Endothelial cell of umbilical vein (primary cell): ENCODE data around the gene SH3BGRL3. TPM values are rescaled to one million over a fixed set of nuclear protein-coding genes. Genes with fewer than 3 reads are reported as not detected.

ENCODE experiments used
- BruUV-seq: library from RNA; stranded (reverse); fragments of 400-500 nt; replicated peaks from 2 replicates; lab custom pipeline; 2021; lab: Mats Ljungman, UMichigan
- CTCF ChIA-PET: fragments of 300-600, 350-600 bp; sonication (Branson Sonifier 250); formaldehyde crosslinking; loops from one replicate; lab custom pipeline; 2021; ENCODE audit warnings: antibody characterized with exemption, inconsistent platforms; lab: Charles Lee
- POLR2A ChIA-PET: fragments of 300-600, 350-600 bp; sonication (Branson Sonifier 250); formaldehyde crosslinking; loops from one replicate; lab custom pipeline; 2021; ENCODE audit warnings: antibody characterized with exemption, inconsistent platforms; lab: Charles Lee
- DNase-seq: peaks from one replicate; pipeline ENCODE4 v3.0.0-alpha.2; 2011; ENCODE audit warnings: low read depth, low spot score
- FAIRE-seq: peaks from 2 replicates; lab custom pipeline; 2011; peaks lifted over from hg19 to GRCh38; lab: Jason Lieb, UNC
- H2AFZ ChIP-seq: 2 replicates; pipeline ENCODE4 v1.6.0; 2012; ENCODE audit warnings: low read depth, low read length, control low read depth, inconsistent platforms
- H3K27ac ChIP-seq: 2 replicates; pipeline ENCODE4 v1.5.1; 2011; ENCODE audit warnings: low read depth, mild to moderate bottlenecking, control low read depth, low read length, moderate library complexity; ENCODE audit not compliant: insufficient read depth
- H3K27me3 ChIP-seq, 2 experiments: 2 replicates each; pipeline versions ENCODE4 v1.6.0 to v1.6.1; 2011; ENCODE audit warnings: low read length in 2 of 2, mixed read lengths in 1 of 2; ENCODE audit not compliant: control insufficient read depth in 2 of 2, insufficient read depth in 2 of 2
- H3K36me3 ChIP-seq, 2 experiments: 2 replicates in 1 of 2; 3 replicates in 1 of 2; pipeline ENCODE4 v1.5.1; 2011; ENCODE audit warnings: low read length in 2 of 2, mild to moderate bottlenecking in 1 of 2, moderate library complexity in 1 of 2; ENCODE audit not compliant: control insufficient read depth in 2 of 2, insufficient read depth in 2 of 2; ENCODE audit errors: extremely low read depth in 1 of 2
- H3K4me1 ChIP-seq: 3 replicates; pipeline ENCODE4 v1.5.1; 2011; ENCODE audit warnings: mild to moderate bottlenecking, low read length; ENCODE audit not compliant: control insufficient read depth, insufficient read depth; ENCODE audit errors: extremely low read depth
- H3K4me2 ChIP-seq: 2 replicates; pipeline ENCODE4 v1.6.1; 2011; ENCODE audit warnings: low read length, control low read depth, mixed read lengths; ENCODE audit not compliant: insufficient read depth
- H3K4me3 ChIP-seq, 3 experiments: fragments of 200-600 bp in 1 of 3; sonication (generic), shearing (Covaris generic) in 1 of 3; replicated peaks in 1 of 3; 2 replicates each; pipeline ENCODE4 v1.5.1; 2011 to 2016; ENCODE audit warnings: control low read depth in 3 of 3, low read length in 3 of 3, mild to moderate bottlenecking in 2 of 3, inconsistent platforms in 1 of 3, low read depth in 1 of 3, moderate library complexity in 1 of 3; ENCODE audit not compliant: insufficient read depth in 1 of 3
- H3K79me2 ChIP-seq: 2 replicates; pipeline ENCODE4 v1.6.0; 2012; ENCODE audit warnings: low read length, inconsistent platforms; ENCODE audit not compliant: control insufficient read depth, insufficient read depth
- H3K9ac ChIP-seq: replicated peaks from 2 replicates; pipeline ENCODE3; 2011; ENCODE audit warnings: low read length, control low read depth; ENCODE audit not compliant: insufficient read depth; ENCODE audit errors: extremely low read depth
- H3K9me1 ChIP-seq: replicated peaks from 3 replicates; pipeline ENCODE4 v1.6.0; 2011; ENCODE audit warnings: mild to moderate bottlenecking, low read length; ENCODE audit not compliant: control insufficient read depth, insufficient read depth; ENCODE audit errors: extremely low read depth
- H3K9me3 ChIP-seq: replicated peaks from 2 replicates; pipeline ENCODE4 v1.5.1; 2012; ENCODE audit warnings: low read length, inconsistent platforms; ENCODE audit not compliant: control insufficient read depth, insufficient read depth
- H4K20me1 ChIP-seq: replicated peaks from 2 replicates; pipeline ENCODE3; 2011; ENCODE audit warnings: mild to moderate bottlenecking, low read length; ENCODE audit not compliant: control insufficient read depth, insufficient read depth; ENCODE audit errors: extremely low read depth
- EZH2 ChIP-seq: IDR thresholded peaks from 2 replicates; pipeline ENCODE4 v1.6.1; 2012; ENCODE audit warnings: borderline replicate concordance, low read depth, mild to moderate bottlenecking, moderate library complexity, low read length, inconsistent platforms; ENCODE audit not compliant: severe bottlenecking
- FOS ChIP-seq: IDR thresholded peaks from 2 replicates; pipeline ENCODE4 v1.6.1; 2011; ENCODE audit warnings: mild to moderate bottlenecking, low read length, moderate library complexity, borderline replicate concordance; ENCODE audit not compliant: insufficient read depth
- GATA2 ChIP-seq: IDR thresholded peaks from 2 replicates; pipeline ENCODE4 v1.7.0; 2011; ENCODE audit warnings: low read depth, mild to moderate bottlenecking, moderate library complexity, mixed read lengths, low read length; ENCODE audit not compliant: insufficient read length, insufficient read depth
- JUN ChIP-seq: IDR thresholded peaks from 2 replicates; pipeline ENCODE4 v1.6.1; 2011; ENCODE audit warnings: borderline replicate concordance, low read depth; ENCODE audit not compliant: insufficient read length, insufficient read depth
- MYC ChIP-seq: IDR thresholded peaks from one replicate; pipeline ENCODE4 v1.6.1; 2011; ENCODE audit warnings: mild to moderate bottlenecking, low read depth, low read length
- POLR2A ChIP-seq: IDR thresholded peaks from 2 replicates; pipeline ENCODE4 v1.6.1; 2012; ENCODE audit warnings: low read depth, mild to moderate bottlenecking, control low read depth, low read length
- POLR2AphosphoS5 ChIP-seq: IDR thresholded peaks from 2 replicates; pipeline ENCODE4 v1.6.1; 2012; ENCODE audit warnings: low read depth, mild to moderate bottlenecking, control low read depth, low read length, moderate library complexity; ENCODE audit not compliant: insufficient read depth
- dilution Hi-C: fragments of 300-500 bp; cut with MboI; formaldehyde crosslinking; loops from one replicate; pipeline ENCODE4 v1.15.0; 2019; ENCODE audit warnings: low sequenced_read_pairs; ENCODE audit not compliant: extremely low pct_ligation_motif_present
- intact Hi-C: fragments of 100-400 bp; cut with micrococcal nuclease; formaldehyde crosslinking; loops from one replicate; pipeline ENCODE4 v1.10.0; 2022
- polyA plus RNA-seq, 4 experiments: library from polyadenylated mRNA; depleted of rRNA in 3 of 4; stranded (reverse) in 3 of 4; unstranded in 1 of 4; fragments of >200 nt; gene quantifications; 2 replicates each; pipeline versions ENCODE4 v1.2.1 to v1.2.3, GENCODE V29; 2011 to 2012; ENCODE audit warnings: missing spikeins in 1 of 4
- total RNA-seq: library from RNA; stranded (reverse); gene quantifications from 2 replicates; pipeline ENCODE4 v1.2.3, GENCODE V29; 2021
- TF ChIP-seq, protein P1 (sequence below): IDR thresholded peaks from 2 replicates; pipeline ENCODE4 v1.6.1; 2011; ENCODE audit not compliant: insufficient read depth, insufficient read length
- TF ChIP-seq, protein P2 (sequence below), 2 donors: IDR thresholded peaks; 1 replicate in 1 of 2; 2 replicates in 1 of 2; pipeline ENCODE4 v1.5.1; 2011; ENCODE audit warnings: low read length in 2 of 2, mild to moderate bottlenecking in 2 of 2, moderate library complexity in 2 of 2, control low read depth in 1 of 2, inconsistent platforms in 1 of 2, low read depth in 1 of 2; ENCODE audit not compliant: insufficient read depth in 1 of 2; ENCODE audit errors: extremely low read depth in 1 of 2

Gene SH3BGRL3
- total and polyA plus RNA-seq, 2 donors (not counting 3 experiments of a cell fraction or from before 2014, with no cell fraction given), result 233 to 344 TPM

DNA sequence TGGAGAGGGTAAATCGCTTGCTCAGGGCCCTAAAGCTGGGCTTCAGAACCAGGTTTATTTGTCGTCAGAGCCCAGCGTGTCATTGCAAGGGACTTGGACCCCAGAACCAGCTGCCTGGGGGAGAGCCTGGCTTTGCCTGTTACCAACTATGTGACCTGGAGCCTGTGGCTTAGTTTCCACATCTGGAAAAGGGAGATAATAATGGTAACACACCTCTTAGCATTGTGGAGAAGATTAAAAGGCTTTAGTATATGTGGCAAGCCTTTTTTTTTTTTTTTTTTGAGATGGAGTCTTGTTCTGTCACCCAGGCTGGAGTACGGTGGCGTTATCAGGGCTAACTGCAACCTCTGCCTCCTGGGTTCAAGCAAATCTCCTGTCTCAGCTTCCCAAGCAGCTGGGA, 50.4 kb downstream of the SH3BGRL3 start:
- no peaks in the 10 kb centered on the region for H3K27me3 ChIP-seq
- no peaks in the 10 kb centered on the region for H4K20me1 ChIP-seq
- no peaks in the 10 kb centered on the region for H3K9me1 ChIP-seq
- no peak overlapping the region for H3K27ac ChIP-seq
- no peaks in the 10 kb centered on the region for H3K36me3 ChIP-seq
- no peaks in the 10 kb centered on the region for H3K9me3 ChIP-seq
- FAIRE-seq (no peak), DNase-seq (no peak)
- dilution Hi-C loops, result no loop called here
- no peak overlapping the region for H3K4me3 ChIP-seq
- no peak for TF ChIP-seq GATA2
- TF ChIP-seq, protein P1, sequence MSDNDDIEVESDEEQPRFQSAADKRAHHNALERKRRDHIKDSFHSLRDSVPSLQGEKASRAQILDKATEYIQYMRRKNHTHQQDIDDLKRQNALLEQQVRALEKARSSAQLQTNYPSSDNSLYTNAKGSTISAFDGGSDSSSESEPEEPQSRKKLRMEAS, result no peak
- no peak for TF ChIP-seq POLR2AphosphoS5
- no peak for TF ChIP-seq POLR2A
- TF ChIP-seq EZH2, result no peak
- no peak for TF ChIP-seq JUN
- no peak for TF ChIP-seq FOS
- TF ChIP-seq MYC, result no peak
- TF ChIP-seq, protein P2, sequence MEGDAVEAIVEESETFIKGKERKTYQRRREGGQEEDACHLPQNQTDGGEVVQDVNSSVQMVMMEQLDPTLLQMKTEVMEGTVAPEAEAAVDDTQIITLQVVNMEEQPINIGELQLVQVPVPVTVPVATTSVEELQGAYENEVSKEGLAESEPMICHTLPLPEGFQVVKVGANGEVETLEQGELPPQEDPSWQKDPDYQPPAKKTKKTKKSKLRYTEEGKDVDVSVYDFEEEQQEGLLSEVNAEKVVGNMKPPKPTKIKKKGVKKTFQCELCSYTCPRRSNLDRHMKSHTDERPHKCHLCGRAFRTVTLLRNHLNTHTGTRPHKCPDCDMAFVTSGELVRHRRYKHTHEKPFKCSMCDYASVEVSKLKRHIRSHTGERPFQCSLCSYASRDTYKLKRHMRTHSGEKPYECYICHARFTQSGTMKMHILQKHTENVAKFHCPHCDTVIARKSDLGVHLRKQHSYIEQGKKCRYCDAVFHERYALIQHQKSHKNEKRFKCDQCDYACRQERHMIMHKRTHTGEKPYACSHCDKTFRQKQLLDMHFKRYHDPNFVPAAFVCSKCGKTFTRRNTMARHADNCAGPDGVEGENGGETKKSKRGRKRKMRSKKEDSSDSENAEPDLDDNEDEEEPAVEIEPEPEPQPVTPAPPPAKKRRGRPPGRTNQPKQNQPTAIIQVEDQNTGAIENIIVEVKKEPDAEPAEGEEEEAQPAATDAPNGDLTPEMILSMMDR (IDR thresholded peaks at IDR 0.05; ENCODE audit: extremely low read depth in 1 of 2, insufficient read depth in 1 of 2, low read depth in 1 of 2, low read length in 2 of 2), result no peak
- no peaks in the 10 kb centered on the region for H3K4me1 ChIP-seq
- ChIA-PET POLR2A (no interaction called here), CTCF (interaction anchor here (1.3 kb wide), 1 partner anchor 54 kb away, joined by 4 read pairs; no protein-coding TSS in a partner anchor)
- H3K79me2 ChIP-seq, result no peaks in the 10 kb centered on the region
- no peak overlapping the region for H3K9ac ChIP-seq
- BruUV-seq, result no TSS peak
- no peak overlapping the region for H3K4me2 ChIP-seq
- no peak overlapping the region for H2AFZ ChIP-seq
- intact Hi-C loops, result no loop called here

Other genes with a start within 250 kb of the SH3BGRL3 start
- gene SLC30A2, start 234.0 kb upstream of the SH3BGRL3 start, total RNA-seq, result not detected in 2 replicates
- gene SLC30A2, start 234.0 kb upstream of the SH3BGRL3 start, polyA plus RNA-seq, result not detected in 2 replicates
- not detected in 2 replicates for gene TRIM63, start 212.5 kb upstream of the SH3BGRL3 start, total RNA-seq
- not detected in 2 replicates for gene TRIM63, start 212.5 kb upstream of the SH3BGRL3 start, polyA plus RNA-seq
- 5.6 and 8.0 TPM in 2 replicates for gene PDIK1L, start 168.3 kb upstream of the SH3BGRL3 start, total RNA-seq
- 1.2 and 1.6 TPM in 2 replicates for gene PDIK1L, start 168.3 kb upstream of the SH3BGRL3 start, polyA plus RNA-seq
- 4.4 and 5.1 TPM in 2 replicates for gene FAM110D, start 121.0 kb upstream of the SH3BGRL3 start, total RNA-seq
- gene FAM110D, start 121.0 kb upstream of the SH3BGRL3 start, polyA plus RNA-seq, result 2.6 and 3.8 TPM in 2 replicates
- gene C1orf232, start 111.1 kb upstream of the SH3BGRL3 start, total RNA-seq, result not detected in 2 replicates
- gene C1orf232, start 111.1 kb upstream of the SH3BGRL3 start, polyA plus RNA-seq, result not detected in 2 replicates
- gene ZNF593, start 110.2 kb upstream of the SH3BGRL3 start, total RNA-seq, result 30.5 and 41.0 TPM in 2 replicates
- 71.0 and 108 TPM in 2 replicates for gene ZNF593, start 110.2 kb upstream of the SH3BGRL3 start, polyA plus RNA-seq
- gene ZNF593OS, start 108.3 kb upstream of the SH3BGRL3 start, total RNA-seq, result not detected in 2 replicates
- gene ZNF593OS, start 108.3 kb upstream of the SH3BGRL3 start, polyA plus RNA-seq, result not detected in 2 replicates
- not detected in 2 replicates for gene CNKSR1, start 102.6 kb upstream of the SH3BGRL3 start, total RNA-seq
- gene CNKSR1, start 102.6 kb upstream of the SH3BGRL3 start, polyA plus RNA-seq, result 0.19 and 0.22 TPM in 2 replicates
- gene CATSPER4, start 89.5 kb upstream of the SH3BGRL3 start, total RNA-seq, result not detected in 2 replicates
- not detected in 2 replicates for gene CATSPER4, start 89.5 kb upstream of the SH3BGRL3 start, polyA plus RNA-seq
- gene CEP85, start 45.9 kb upstream of the SH3BGRL3 start, total RNA-seq, result 16.2 and 17.8 TPM in 2 replicates
- 15.2 and 16.1 TPM in 2 replicates for gene CEP85, start 45.9 kb upstream of the SH3BGRL3 start, polyA plus RNA-seq
- gene UBXN11, start 26.6 kb downstream of the SH3BGRL3 start, total RNA-seq, result 11.9 and 15.6 TPM in 2 replicates
- gene UBXN11, start 26.6 kb downstream of the SH3BGRL3 start, polyA plus RNA-seq, result 14.6 and 14.8 TPM in 2 replicates
- gene CD52, start 37.9 kb downstream of the SH3BGRL3 start, total RNA-seq, result not detected in 2 replicates
- not detected in 2 replicates for gene CD52, start 37.9 kb downstream of the SH3BGRL3 start, polyA plus RNA-seq
- gene CRYBG2, start 74.0 kb downstream of the SH3BGRL3 start, total RNA-seq, result not detected in 2 replicates
- not detected in 2 replicates for gene CRYBG2, start 74.0 kb downstream of the SH3BGRL3 start, polyA plus RNA-seq
- gene ZNF683, start 92.7 kb downstream of the SH3BGRL3 start, total RNA-seq, result not detected in 2 replicates
- gene ZNF683, start 92.7 kb downstream of the SH3BGRL3 start, polyA plus RNA-seq, result not detected in 2 replicates
- not detected in 2 replicates for gene LIN28A, start 130.7 kb downstream of the SH3BGRL3 start, total RNA-seq
- 0.10 and 0.11 TPM in 2 replicates for gene LIN28A, start 130.7 kb downstream of the SH3BGRL3 start, polyA plus RNA-seq
- 60.3 and 70.7 TPM in 2 replicates for gene DHDDS, start 152.2 kb downstream of the SH3BGRL3 start, total RNA-seq
- gene DHDDS, start 152.2 kb downstream of the SH3BGRL3 start, polyA plus RNA-seq, result 44.3 and 51.3 TPM in 2 replicates
- 562 and 580 TPM in 2 replicates for gene HMGN2, start 192.4 kb downstream of the SH3BGRL3 start, total RNA-seq
- 183 and 240 TPM in 2 replicates for gene HMGN2, start 192.4 kb downstream of the SH3BGRL3 start, polyA plus RNA-seq
- gene RPS6KA1, start 249.7 kb downstream of the SH3BGRL3 start, total RNA-seq, result 13.3 and 15.5 TPM in 2 replicates
- 6.7 and 7.2 TPM in 2 replicates for gene RPS6KA1, start 249.7 kb downstream of the SH3BGRL3 start, polyA plus RNA-seq